DND-41 (cell line): ENCODE measurements around the gene FGFR2.

Experiments
- CTCF ChIP-seq: IDR thresholded peaks from 2 replicates; pipeline ENCODE4 v1.5.1; 2012; ENCODE audit warnings: borderline replicate concordance, low read length, moderate library complexity, mild to moderate bottlenecking; ENCODE audit not compliant: poor library complexity, severe bottlenecking; ENCODE audit errors: extremely low read depth
- EZH2 ChIP-seq: IDR thresholded peaks from 3 replicates; pipeline ENCODE4 v1.6.1; 2012; ENCODE audit warnings: borderline replicate concordance, low read depth, mild to moderate bottlenecking, moderate library complexity, low read length, inconsistent platforms; ENCODE audit not compliant: severe bottlenecking

- TF ChIP-seq CTCF (no peak), EZH2 (no peak)
Measured at GRCh38 chr10:121594076-121594475, 4.2 kb downstream of the FGFR2 start.
